HG03196 (cell line): ENCODE data around the gene SLC17A8.
"Not testable (repeated sequence)": the region's sequence is repeated elsewhere in the genome, so short reads cannot be mapped to it uniquely, and the experiment has no call there.

Experiments
- ATAC-seq: cut with Tn5 transposase; IDR thresholded peaks from one replicate; pipeline ENCODE4 v1.9.1; 2021; ENCODE audit not compliant: unreplicated experiment

SLC17A8 gene

GRCh38 chr12:100356644-100357223 lies at the start of gene SLC17A8:
SLC17A8 (plus strand) TSS chr12:100357074; CDS start chr12:100357392, 318 bp downstream.
- no peak for ATAC-seq

GRCh38 chr12:100308138-100308537 lies 48.7 kb upstream of the SLC17A8 start:
- ATAC-seq = not testable (repeated sequence)

DNA sequence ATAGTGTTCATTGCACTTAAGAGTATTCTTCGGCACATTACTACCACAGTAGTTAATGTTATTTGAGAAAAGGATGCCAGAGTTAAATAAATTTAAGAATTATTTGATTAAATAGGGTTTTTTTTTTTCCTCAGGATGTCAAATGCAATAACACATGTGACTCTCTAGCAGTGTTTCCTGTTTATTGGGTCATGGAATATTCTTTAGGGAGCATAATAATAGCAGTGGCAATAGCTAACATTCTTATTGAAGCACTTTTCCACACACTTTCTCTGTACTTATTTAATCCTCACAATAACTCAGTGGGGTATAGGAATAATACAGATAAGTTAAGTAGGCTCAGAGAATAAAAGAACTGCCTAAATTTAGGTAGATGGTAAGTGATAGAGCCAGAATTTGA lies 45.6 kb upstream of the SLC17A8 start:
- no peak for ATAC-seq

DNA sequence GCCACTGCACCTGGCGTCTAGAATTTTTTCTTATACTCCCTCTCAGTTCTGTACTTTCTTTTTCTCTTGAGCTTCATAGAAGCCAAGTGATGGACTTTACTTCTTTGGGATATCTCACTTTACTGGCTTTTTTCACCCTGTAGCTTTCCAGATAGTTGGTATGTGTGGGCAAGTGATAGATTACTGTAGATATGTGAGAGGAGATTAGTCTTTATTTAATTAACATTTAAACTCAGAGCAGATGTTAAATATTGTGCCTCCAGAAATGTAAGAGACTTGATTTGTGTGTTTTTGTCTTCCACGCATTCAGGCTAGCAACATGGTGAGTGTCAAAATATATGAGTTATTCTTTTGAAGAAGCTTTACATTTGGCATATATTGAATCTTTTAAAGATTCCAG lies 39.5 kb upstream of the SLC17A8 start:
- ATAC-seq = no peak

- ATAC-seq = no peak
These were observed 32.4 kb upstream of the SLC17A8 start for GRCh38 chr12:100324498-100324897.

GRCh38 chr12:100326208-100326607 lies 30.7 kb upstream of the SLC17A8 start:
- no peak for ATAC-seq

- peak; percentile 85 for ATAC-seq
These were observed 27.1 kb upstream of the SLC17A8 start for GRCh38 chr12:100329800-100330199.

DNA sequence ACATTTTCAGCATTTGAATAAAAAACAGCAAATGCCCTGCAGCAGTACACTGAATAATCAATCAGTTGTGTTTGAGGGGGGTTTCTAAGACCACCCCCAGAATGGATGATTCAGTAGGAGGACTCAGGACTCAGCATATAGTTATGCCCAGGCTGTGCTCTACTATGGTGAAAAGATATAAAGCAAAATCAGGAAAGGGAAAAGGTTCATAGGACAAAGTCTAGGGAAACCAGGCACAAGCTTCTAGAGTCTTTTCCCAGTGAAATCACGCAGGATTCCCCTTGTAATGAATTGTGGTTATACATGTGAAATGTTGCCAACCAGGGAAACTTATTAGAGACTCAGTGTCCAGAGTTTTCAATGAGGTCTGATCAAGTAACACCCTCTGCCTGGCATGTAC lies 25.0 kb upstream of the SLC17A8 start:
- ATAC-seq = no peak

DNA sequence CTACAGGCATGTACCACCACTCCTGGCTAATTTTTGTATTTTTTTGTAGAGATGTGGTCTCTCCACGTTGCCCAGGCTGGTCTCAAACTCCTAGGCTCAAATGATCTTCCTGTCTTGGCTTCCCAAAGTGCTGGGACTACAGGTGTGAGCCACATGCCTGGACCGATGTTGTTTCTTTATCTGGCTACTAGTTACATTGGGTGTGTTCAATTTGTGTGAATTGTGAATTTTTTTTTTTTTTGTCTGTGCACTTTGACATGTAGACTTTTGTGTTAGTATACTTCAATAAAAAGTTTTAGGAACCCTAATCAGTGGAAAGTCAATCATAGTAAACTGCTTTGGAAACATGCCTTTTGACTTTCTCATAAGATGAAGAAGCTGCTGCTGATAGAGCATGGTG lies 24.0 kb upstream of the SLC17A8 start:
- no peak for ATAC-seq

DNA sequence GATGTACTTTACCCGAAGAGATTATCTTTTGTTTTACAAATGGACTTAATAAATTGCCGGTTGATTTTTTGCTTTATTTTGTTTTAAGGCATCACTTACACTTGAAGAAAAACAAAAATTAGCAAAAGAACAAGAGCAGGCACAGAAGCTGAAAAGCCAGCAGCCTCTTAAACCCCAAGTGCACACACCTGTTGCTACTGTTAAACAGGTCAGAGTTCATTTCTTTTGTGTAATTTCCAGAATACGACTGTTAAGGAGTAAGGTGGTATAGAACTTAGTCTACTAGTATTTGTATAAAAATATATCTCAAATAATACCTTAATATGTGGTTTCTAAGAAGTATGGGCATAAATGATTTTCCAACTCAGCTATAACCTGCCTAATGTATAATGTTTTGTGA lies 19.6 kb upstream of the SLC17A8 start:
- ATAC-seq = no peak

DNA sequence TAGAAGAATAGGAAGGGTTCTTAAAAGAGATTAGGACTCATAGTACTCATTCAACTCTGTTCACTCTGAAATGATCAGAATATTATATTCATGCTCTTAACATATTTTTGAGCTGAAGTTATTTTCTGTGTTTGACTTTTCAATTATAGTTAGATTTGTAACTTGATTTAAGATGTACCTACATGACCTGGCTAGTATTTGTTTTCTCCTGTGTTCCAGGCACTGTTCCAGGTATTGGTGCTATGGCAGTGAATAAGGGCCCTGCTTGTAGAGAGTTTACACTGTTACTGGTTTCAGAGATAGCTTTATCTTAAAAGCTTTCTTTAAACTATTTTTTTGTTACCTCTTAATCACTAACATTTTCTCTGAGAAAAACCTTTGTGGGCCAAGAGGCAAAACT lies 19.1 kb upstream of the SLC17A8 start:
- no peak for ATAC-seq

DNA sequence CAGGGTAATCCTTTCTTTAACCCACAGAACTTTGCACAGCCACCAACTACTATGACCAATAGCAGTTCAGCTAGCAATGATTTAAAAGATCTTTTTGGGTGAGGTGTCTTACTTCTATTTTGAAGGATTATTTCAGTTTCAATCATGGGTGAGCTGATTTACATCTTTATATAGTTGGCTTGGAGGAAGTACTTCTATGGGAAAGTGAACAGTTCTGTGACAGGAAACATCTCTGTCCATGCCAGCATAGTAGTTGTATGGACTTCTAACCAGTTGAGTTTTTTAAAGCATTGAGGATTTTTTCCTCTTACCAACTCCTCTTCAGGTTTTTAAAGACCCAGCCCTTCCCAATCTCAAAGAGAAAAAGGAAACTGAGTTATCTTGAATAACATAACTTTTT lies 17.8 kb upstream of the SLC17A8 start:
- ATAC-seq = no peak

- not testable (repeated sequence) for ATAC-seq
These were observed 14.0 kb upstream of the SLC17A8 start for GRCh38 chr12:100342897-100343296.

- ATAC-seq = not testable (repeated sequence)
These were observed 12.5 kb upstream of the SLC17A8 start for GRCh38 chr12:100344351-100344750.

DNA sequence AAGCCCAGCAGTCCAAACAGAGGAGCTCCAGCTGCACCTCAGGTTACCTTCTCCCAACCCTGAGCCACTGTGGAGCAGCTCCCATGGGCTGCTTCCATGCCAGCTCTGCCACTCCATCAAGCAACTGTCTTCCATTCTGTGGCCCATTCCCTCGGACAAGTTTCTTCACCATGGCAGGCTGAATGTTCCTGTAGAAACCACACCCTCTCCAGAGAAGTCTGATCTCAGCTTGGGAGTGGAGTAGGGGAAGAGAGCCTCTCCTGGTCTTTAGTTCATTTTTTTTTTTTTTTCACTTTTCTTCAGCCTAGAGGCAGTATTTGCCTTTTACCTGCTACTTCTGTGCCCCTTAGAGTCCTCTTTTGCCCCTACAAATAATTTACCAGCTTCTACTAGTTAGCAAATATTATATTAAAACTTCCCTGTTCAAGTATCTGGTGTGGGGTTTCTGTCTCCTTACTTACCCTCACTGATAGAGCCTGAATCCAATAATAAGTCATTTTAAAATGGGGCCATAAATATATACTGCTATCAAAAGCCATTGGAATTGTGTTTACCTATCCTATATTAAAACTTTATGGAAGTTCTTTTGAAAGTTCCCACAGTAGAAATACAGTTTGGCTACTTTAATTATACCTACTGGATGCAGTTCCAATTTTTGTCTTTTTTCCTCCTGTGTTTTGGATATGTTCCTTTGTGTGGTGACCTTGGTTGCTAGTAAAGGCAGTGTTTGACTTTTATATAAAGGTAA lies 11.7 kb upstream of the SLC17A8 start:
- no peak for ATAC-seq

GRCh38 chr12:100346660-100347059 lies 10.2 kb upstream of the SLC17A8 start:
- no peak for ATAC-seq

GRCh38 chr12:100348657-100349454 lies 8.0 kb upstream of the SLC17A8 start:
- no peak for ATAC-seq

- no peak for ATAC-seq
These were observed 2.4 kb downstream of the SLC17A8 start for GRCh38 chr12:100359248-100359647.

DNA sequence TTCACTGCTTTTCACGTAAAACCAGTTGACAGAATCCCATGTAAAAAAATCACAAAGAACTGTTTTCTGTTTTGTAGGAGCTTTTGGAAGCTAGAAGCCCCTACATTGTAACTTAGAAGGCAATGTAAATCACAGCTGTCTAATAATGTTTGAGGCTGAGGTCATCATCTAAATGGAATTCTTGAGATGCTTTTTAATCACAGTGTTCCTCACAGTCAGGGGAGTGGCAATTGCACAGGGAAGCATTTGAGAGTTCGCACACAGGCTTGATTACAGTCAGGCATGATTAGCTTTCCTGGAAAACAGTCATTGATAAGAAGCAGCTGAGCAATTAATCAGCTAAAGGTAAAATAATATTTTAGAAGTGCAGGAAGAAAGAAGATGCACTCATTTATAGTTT lies 2.9 kb downstream of the SLC17A8 start:
- no peak for ATAC-seq

GRCh38 chr12:100360450-100360849 lies 3.6 kb downstream of the SLC17A8 start:
- no peak for ATAC-seq

GRCh38 chr12:100364324-100364723 lies 7.5 kb downstream of the SLC17A8 start:
- ATAC-seq = no peak

DNA sequence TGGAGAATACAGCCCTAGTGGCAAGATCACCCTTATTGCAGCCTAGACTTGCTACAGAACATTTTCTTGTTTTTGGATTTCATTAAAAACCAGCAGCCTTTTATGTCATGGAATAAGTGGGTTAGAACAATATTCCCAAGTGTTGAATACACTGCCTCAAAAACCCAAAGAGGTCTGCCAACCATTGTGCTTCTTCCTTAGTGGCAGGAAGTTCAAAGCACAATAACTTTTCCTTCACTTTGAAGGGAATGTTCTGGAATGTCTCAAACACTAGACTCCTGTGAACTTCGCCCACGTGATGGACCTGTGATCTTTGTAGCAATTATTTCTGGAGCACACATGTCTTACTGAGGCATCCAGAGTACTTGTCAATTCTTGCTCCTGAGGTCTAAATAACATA lies 8.5 kb downstream of the SLC17A8 start:
- ATAC-seq = no peak
